GM18858 (cell line): ENCODE results near the gene URB2.
"Not testable (repeated sequence)": the region's sequence is repeated elsewhere in the genome, so short reads cannot be mapped to it uniquely, and the experiment has no call there.

Source experiments
- ATAC-seq: cut with Tn5 transposase; IDR thresholded peaks from one replicate; pipeline ENCODE4 v1.9.1; 2021; ENCODE audit not compliant: unreplicated experiment

The URB2 gene

GRCh38 chr1:229689904-229690303 is 63.9 kb downstream of the URB2 start:
- no peak for ATAC-seq

GRCh38 chr1:229690662-229691061 is 64.6 kb downstream of the URB2 start:
- ATAC-seq: no peak

GRCh38 chr1:229691362-229691761 is 65.3 kb downstream of the URB2 start:
- no peak for ATAC-seq

- ATAC-seq: no peak
Measured at GRCh38 chr1:229693129-229693900, 67.3 kb downstream of the URB2 start.

- ATAC-seq: no peak
Measured at GRCh38 chr1:229694053-229694693, 68.1 kb downstream of the URB2 start.

GRCh38 chr1:229696385-229696784 is 70.3 kb downstream of the URB2 start:
- no peak for ATAC-seq

GRCh38 chr1:229699613-229700267 is 73.7 kb downstream of the URB2 start:
- no peak for ATAC-seq

- no peak for ATAC-seq
Measured at GRCh38 chr1:229704157-229704556, 78.1 kb downstream of the URB2 start.

GRCh38 chr1:229705152-229705551 is 79.1 kb downstream of the URB2 start:
- not testable (repeated sequence) for ATAC-seq

GRCh38 chr1:229707127-229707526 is 81.1 kb downstream of the URB2 start:
- not testable (repeated sequence) for ATAC-seq

GRCh38 chr1:229709500-229710013 is 83.5 kb downstream of the URB2 start:
- ATAC-seq: no peak
